ENCODE results near the gene ATE1.

DNA sequence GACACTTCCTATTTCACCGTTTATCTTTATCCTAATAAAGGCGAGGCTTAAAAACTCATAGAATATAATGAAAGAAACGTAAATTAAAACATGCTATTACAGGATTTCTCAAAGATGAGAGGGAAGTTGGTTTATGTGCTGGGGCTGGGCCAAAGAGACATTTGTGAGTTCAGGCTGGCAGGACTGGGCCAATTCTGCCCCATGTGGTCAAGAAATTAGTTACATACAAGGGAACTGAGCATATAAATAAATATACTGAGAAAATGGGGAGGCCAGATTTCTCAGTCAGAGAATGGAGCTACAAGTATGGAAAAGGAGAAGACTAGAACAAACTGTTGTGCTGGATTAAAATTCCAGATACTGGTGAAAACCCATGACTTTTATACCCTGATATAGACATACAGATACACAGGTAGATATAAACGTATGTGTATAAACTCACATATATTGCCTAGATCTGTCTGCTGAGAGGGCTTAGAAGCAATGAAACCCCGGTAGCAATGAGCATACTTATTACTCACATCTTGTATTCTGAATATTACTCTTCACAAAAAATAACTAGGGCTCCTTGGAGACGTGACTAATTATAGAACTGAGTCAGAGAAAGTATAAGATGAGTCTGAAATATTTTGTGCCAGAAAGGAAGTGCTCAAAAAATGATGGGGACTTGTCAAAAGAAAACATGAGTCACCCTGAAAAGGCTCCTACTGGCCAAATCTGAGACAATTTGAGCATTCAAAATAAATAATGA lies 173.9 kb downstream of the ATE1 start:
- TF ChIP-seq, protein P1, sequence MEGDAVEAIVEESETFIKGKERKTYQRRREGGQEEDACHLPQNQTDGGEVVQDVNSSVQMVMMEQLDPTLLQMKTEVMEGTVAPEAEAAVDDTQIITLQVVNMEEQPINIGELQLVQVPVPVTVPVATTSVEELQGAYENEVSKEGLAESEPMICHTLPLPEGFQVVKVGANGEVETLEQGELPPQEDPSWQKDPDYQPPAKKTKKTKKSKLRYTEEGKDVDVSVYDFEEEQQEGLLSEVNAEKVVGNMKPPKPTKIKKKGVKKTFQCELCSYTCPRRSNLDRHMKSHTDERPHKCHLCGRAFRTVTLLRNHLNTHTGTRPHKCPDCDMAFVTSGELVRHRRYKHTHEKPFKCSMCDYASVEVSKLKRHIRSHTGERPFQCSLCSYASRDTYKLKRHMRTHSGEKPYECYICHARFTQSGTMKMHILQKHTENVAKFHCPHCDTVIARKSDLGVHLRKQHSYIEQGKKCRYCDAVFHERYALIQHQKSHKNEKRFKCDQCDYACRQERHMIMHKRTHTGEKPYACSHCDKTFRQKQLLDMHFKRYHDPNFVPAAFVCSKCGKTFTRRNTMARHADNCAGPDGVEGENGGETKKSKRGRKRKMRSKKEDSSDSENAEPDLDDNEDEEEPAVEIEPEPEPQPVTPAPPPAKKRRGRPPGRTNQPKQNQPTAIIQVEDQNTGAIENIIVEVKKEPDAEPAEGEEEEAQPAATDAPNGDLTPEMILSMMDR (IDR thresholded peaks at IDR 0.05; ENCODE audit: low read length) = peak; percentile 45; the same call in 1 of the 2 replicates
- no peak for TF ChIP-seq EZH2 (IDR thresholded peaks at IDR 0.05; ENCODE audit: borderline replicate concordance, low read length)

All from OCI-LY1 (cell line).